Mammary epithelial cell (primary cell): ENCODE data around the gene RNF220.
A peak's percentile ranks its signal among the peaks of the same experiment; 100 is the strongest.

Experiments used
- CTCF ChIP-seq, 2 donors: IDR thresholded peaks in 1 of 2; conservative IDR thresholded peaks in 1 of 2; 2 replicates each; pipeline ENCODE4 v1.5.1; 2011 to 2012; ENCODE audit warnings: inconsistent platforms in 2 of 2, low read length in 2 of 2, mild to moderate bottlenecking in 2 of 2, control low read depth in 1 of 2, low read depth in 1 of 2; ENCODE audit not compliant: insufficient read depth in 1 of 2; ENCODE audit errors: extremely low read depth in 1 of 2
- EZH2 ChIP-seq: IDR thresholded peaks from 2 replicates; pipeline ENCODE4 v1.6.1; 2012; ENCODE audit warnings: low read length, inconsistent platforms, borderline replicate concordance

- TF ChIP-seq CTCF (conservative IDR thresholded peaks at IDR 0.05 in 1 of 2, IDR thresholded peaks at IDR 0.05 in 1 of 2; ENCODE audit: extremely low read depth in 1 of 2, insufficient read depth in 1 of 2, low read depth in 1 of 2, low read length in 2 of 2) = peak in 1 of 2 donors; percentile 48
- no peak for TF ChIP-seq EZH2
Observed at GRCh38 chr1:44500181-44501046, 95.4 kb downstream of the RNF220 start.
